HepG2 (cell line): Measurements from ENCODE around the gene TRIM27. TPM values are rescaled to one million over a fixed set of nuclear protein-coding genes. Genes with fewer than 3 reads are reported as not detected.
A peak's percentile ranks its signal among the peaks of the same experiment; 100 is the strongest.

Experiments used
- ATAC-seq: fragments of 200-7000 bp; cut with Tn5 transposase; 3 replicates; pipeline ENCODE4 v1.9.1; 2020; ENCODE audit warnings: mild to moderate bottlenecking, moderate library complexity
- BruUV-seq: library from RNA; stranded (reverse); fragments of 400-500 nt; replicated peaks from 2 replicates; lab custom pipeline; 2021; lab: Mats Ljungman, UMichigan
- CTCF ChIA-PET: fragments of 300-600 bp; formaldehyde crosslinking; extraction: SDS; loops from one replicate; lab custom pipeline; 2021; ENCODE audit warnings: low total read pairs, inconsistent platforms, low intra/inter-chr PET ratio; lab: Yijun Ruan, JAX
- POLR2A ChIA-PET: fragments of 350-600 bp; sonication (Branson Sonifier 250); formaldehyde crosslinking; loops from one replicate; lab custom pipeline; 2020; ENCODE audit warnings: antibody characterized with exemption, inconsistent platforms; lab: Yijun Ruan, JAX
- DNase-seq: peaks from one replicate; pipeline ENCODE4 v3.0.0-alpha.2; 2015; ENCODE audit warnings: low spot score
- FAIRE-seq: peaks from 3 replicates; lab custom pipeline; 2011; peaks lifted over from hg19 to GRCh38; lab: Jason Lieb, UNC
- H2AFZ ChIP-seq: one replicate; pipeline ENCODE4 v1.6.1; 2011; ENCODE audit warnings: low read length, inconsistent platforms
- H3K27ac ChIP-seq: fragments of 300-600 bp; 3 replicates; pipeline ENCODE4 v1.8.0; 2011; ENCODE audit warnings: mixed run types, mild to moderate bottlenecking, mixed read lengths, low read length, inconsistent platforms; ENCODE audit not compliant: insufficient read depth; ENCODE audit errors: extremely low read length
- H3K27me3 ChIP-seq, 2 experiments: fragments of 200-600 bp in 1 of 2; 2 replicates in 1 of 2; 3 replicates in 1 of 2; pipeline versions ENCODE4 v1.6.0 to v1.8.0; 2011; ENCODE audit warnings: low read length in 2 of 2, mild to moderate bottlenecking in 2 of 2, moderate library complexity in 2 of 2, inconsistent platforms in 1 of 2; ENCODE audit not compliant: insufficient read depth in 2 of 2, control insufficient read depth in 1 of 2
- H3K36me3 ChIP-seq, 2 experiments: fragments of 200-600 bp in 1 of 2; replicated peaks in 1 of 2; 2 replicates in 1 of 2; 3 replicates in 1 of 2; pipeline versions ENCODE4 v1.5.1 to v1.8.0; 2011; ENCODE audit warnings: low read length in 2 of 2, inconsistent platforms in 1 of 2; ENCODE audit not compliant: insufficient read depth in 2 of 2, control insufficient read depth in 1 of 2
- H3K4me1 ChIP-seq: 2 replicates; pipeline ENCODE4 v1.5.1; 2012; ENCODE audit warnings: low read length, inconsistent platforms; ENCODE audit not compliant: insufficient read depth
- H3K4me2 ChIP-seq: 2 replicates; pipeline ENCODE4 v1.6.0; 2011; ENCODE audit warnings: low read depth, low read length, inconsistent platforms
- H3K4me3 ChIP-seq, 3 experiments: fragments of 200-600 bp in 1 of 3; sonication (generic), shearing (Covaris generic) in 1 of 3; replicated peaks in 1 of 3; 2 replicates each; pipeline ENCODE4 v1.5.1; 2011 to 2016; ENCODE audit warnings: low read length in 3 of 3, inconsistent platforms in 2 of 3, low read depth in 2 of 3, mild to moderate bottlenecking in 2 of 3, control low read depth in 1 of 3, mixed read lengths in 1 of 3; ENCODE audit not compliant: insufficient read depth in 1 of 3
- H3K79me2 ChIP-seq: one replicate; pipeline ENCODE4 v1.6.1; 2011; ENCODE audit warnings: low read length, inconsistent platforms; ENCODE audit not compliant: insufficient read depth
- H3K9ac ChIP-seq: 2 replicates; pipeline ENCODE4 v1.6.0; 2011; ENCODE audit warnings: mild to moderate bottlenecking, low read depth, low read length, inconsistent platforms; ENCODE audit not compliant: insufficient read depth
- H3K9me3 ChIP-seq: 2 replicates; pipeline ENCODE4 v1.5.1; 2012; ENCODE audit warnings: mild to moderate bottlenecking, low read length
- H4K20me1 ChIP-seq: 2 replicates; pipeline ENCODE4 v1.6.0; 2011; ENCODE audit warnings: inconsistent platforms, mild to moderate bottlenecking, low read length, moderate library complexity; ENCODE audit not compliant: insufficient read depth
- DNMT3B ChIP-seq: conservative IDR thresholded peaks from 2 replicates; pipeline ENCODE4 v1.6.1; 2016; ENCODE audit warnings: missing biosample characterization, control low read depth
- KDM2A ChIP-seq: sonication (generic); formaldehyde crosslinking; IDR thresholded peaks from 2 replicates; pipeline ENCODE4 v1.4.0; 2020; ENCODE audit warnings: low read depth, missing genetic modification reagents, borderline replicate concordance
- PAF1 ChIP-seq: IDR thresholded peaks from 2 replicates; pipeline ENCODE4 v1.6.1; 2016; ENCODE audit warnings: missing genetic modification reagents, missing compliant biosample characterization
- POLR2A ChIP-seq, 2 experiments: IDR thresholded peaks; 2 replicates each; pipeline ENCODE4 v1.6.1; 2011; ENCODE audit warnings: low read depth in 2 of 2, low read length in 2 of 2, mild to moderate bottlenecking in 1 of 2, moderate library complexity in 1 of 2; ENCODE audit not compliant: insufficient read depth in 1 of 2
- RBM22 ChIP-seq: fragments of 200-400 bp; formaldehyde crosslinking; optimal IDR thresholded peaks from 2 replicates; pipeline ENCODE3; 2017; ENCODE audit warnings: mild to moderate bottlenecking, low read length, moderate library complexity
- WGBS: methylation state at CpG from one replicate; pipeline ENCODE4 v1.1.6; 2017; ENCODE audit warnings: low lambda C conversion rate; 5-methylcytosine and 5-hydroxymethylcytosine counted together
- in situ Hi-C: cut with HindIII; loops from 2 replicates; pipeline ENCODE4 v1.10.0; 2017; ENCODE audit warnings: low pct_unique_long_range_greater_than_20kb; ENCODE audit not compliant: extremely low pct_ligation_motif_present
- intact Hi-C: fragments of 100-400 bp; cut with micrococcal nuclease; formaldehyde crosslinking; loops from one replicate; pipeline ENCODE4 v1.10.0; 2022; ENCODE audit not compliant: unreplicated experiment
- polyA plus RNA-seq, 8 experiments: library from polyadenylated mRNA; depleted of rRNA in 3 of 8; stranded (reverse) in 7 of 8; unstranded in 1 of 8; fragments of >200 nt; fragmentation: Illumina TruSeq in 4 of 8; extraction: Trizol in 4 of 8; gene quantifications; 2 replicates each; pipeline versions ENCODE4 v1.2.1 to v1.2.3, GENCODE V29; 2011 to 2016; ENCODE audit warnings: low read depth in 4 of 8, missing spikeins in 1 of 8, mixed read lengths in 1 of 8; ENCODE audit not compliant: insufficient read depth in 1 of 8
- total RNA-seq, 5 experiments: library from RNA; depleted of rRNA; stranded (reverse); fragments of >200 nt; fragmentation: Illumina TruSeq; extraction: Trizol; gene quantifications; 2 replicates each; pipeline ENCODE4 v1.2.3, GENCODE V29; 2016; ENCODE audit warnings: low read depth in 1 of 5
- TF ChIP-seq, protein P1 (sequence below): sonication (generic); formaldehyde crosslinking; IDR thresholded peaks from 2 replicates; pipeline ENCODE4 v1.4.0; 2020; ENCODE audit warnings: missing genetic modification reagents

Gene TRIM27
- total and polyA plus RNA-seq, 2 of the 13 experiments (the other 11 are each of a cell fraction or from before 2014, with no cell fraction given): 88.6 to 112 TPM

DNA sequence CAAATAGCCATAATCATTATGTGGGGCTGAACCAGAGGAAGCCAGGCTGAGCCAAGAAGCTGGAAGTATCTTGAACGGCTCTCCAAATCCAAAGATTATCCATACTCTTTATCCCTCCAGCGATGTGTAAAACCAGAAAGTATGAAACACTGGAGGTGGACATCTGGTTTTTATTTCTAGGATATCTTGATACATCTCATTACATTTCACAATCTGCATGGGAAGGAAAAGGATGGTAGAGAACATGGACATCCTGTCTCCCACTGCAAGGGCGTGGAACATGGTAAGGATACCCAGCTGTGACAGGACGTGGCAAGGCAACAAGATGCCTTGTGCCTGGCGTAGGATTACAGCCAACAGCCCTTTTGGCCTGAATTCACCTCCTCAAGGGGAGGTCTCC is 20.1 kb downstream of the TRIM27 start:
- in situ Hi-C loops (no loop called here), intact Hi-C loops (no loop called here)
- POLR2A ChIA-PET: no interaction called here
- H4K20me1 ChIP-seq: no peaks in the 10 kb centered on the region
- H3K27ac ChIP-seq: no peak overlapping the region
- BruUV-seq: no TSS peak
- CTCF ChIA-PET: no interaction called here
- TF ChIP-seq POLR2A (IDR thresholded peaks at IDR 0.05; ENCODE audit: insufficient read depth in 1 of 2, low read depth in 2 of 2, low read length in 2 of 2) (peak in 1 of 2 experiments; percentile 23; a peak in 1 of 4 replicates), KDM2A (no peak), DNMT3B (0 out of 2 replicates have a peak, but pooled peaks have one; percentile 44), RBM22 (peak; percentile 27), PAF1 (peak; percentile 23; the same call in 1 of the 2 replicates)
- TF ChIP-seq, protein P1, sequence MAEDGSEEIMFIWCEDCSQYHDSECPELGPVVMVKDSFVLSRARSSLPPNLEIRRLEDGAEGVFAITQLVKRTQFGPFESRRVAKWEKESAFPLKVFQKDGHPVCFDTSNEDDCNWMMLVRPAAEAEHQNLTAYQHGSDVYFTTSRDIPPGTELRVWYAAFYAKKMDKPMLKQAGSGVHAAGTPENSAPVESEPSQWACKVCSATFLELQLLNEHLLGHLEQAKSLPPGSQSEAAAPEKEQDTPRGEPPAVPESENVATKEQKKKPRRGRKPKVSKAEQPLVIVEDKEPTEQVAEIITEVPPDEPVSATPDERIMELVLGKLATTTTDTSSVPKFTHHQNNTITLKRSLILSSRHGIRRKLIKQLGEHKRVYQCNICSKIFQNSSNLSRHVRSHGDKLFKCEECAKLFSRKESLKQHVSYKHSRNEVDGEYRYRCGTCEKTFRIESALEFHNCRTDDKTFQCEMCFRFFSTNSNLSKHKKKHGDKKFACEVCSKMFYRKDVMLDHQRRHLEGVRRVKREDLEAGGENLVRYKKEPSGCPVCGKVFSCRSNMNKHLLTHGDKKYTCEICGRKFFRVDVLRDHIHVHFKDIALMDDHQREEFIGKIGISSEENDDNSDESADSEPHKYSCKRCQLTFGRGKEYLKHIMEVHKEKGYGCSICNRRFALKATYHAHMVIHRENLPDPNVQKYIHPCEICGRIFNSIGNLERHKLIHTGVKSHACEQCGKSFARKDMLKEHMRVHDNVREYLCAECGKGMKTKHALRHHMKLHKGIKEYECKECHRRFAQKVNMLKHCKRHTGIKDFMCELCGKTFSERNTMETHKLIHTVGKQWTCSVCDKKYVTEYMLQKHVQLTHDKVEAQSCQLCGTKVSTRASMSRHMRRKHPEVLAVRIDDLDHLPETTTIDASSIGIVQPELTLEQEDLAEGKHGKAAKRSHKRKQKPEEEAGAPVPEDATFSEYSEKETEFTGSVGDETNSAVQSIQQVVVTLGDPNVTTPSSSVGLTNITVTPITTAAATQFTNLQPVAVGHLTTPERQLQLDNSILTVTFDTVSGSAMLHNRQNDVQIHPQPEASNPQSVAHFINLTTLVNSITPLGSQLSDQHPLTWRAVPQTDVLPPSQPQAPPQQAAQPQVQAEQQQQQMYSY (CRISPR knock-in tag): no peak
- peaks cover 34 to 70% of the 10 kb centered on the region in 2 experiments for H3K36me3 ChIP-seq
- H3K9me3 ChIP-seq: no peaks in the 10 kb centered on the region
- H3K4me2 ChIP-seq: no peak overlapping the region
- no peak overlapping the region for H3K9ac ChIP-seq
- H3K4me1 ChIP-seq: no peaks in the 10 kb centered on the region
- WGBS: 97% methylated on average over 5 of the region's 5 CpGs
- H3K27me3 ChIP-seq: no peaks in the 10 kb centered on the region
- H3K79me2 ChIP-seq: no peaks in the 10 kb centered on the region
- DNase-seq: no peak
- no peak overlapping the region for H3K4me3 ChIP-seq
- H2AFZ ChIP-seq: no peak overlapping the region
- FAIRE-seq: no peak
- no peak; the same call in 2 of the 3 replicates for ATAC-seq
